Tibial nerve (tissue), 4 donors: ENCODE results near the gene CMIP.

ENCODE experiments used
- EP300 ChIP-seq, 2 donors: sonication (generic); formaldehyde crosslinking; IDR thresholded peaks; one replicate each; pipeline ENCODE4 v1.6.1; 2017; ENCODE audit warnings: antibody characterized with exemption in 2 of 2, mild to moderate bottlenecking in 1 of 2
- POLR2A ChIP-seq, 2 donors: fragments of 450-650 bp; IDR thresholded peaks; one replicate each; pipeline ENCODE4 v1.6.1; 2017; ENCODE audit warnings: antibody characterized with exemption in 2 of 2, mild to moderate bottlenecking in 2 of 2, moderate library complexity in 2 of 2
- TF ChIP-seq, protein P1 (sequence below), 5 experiments: fragments of 200-600 bp in 3 of 5; fragments of 450-650 bp in 2 of 5; sonication (generic) in 3 of 5; IDR thresholded peaks; one replicate each; pipeline ENCODE4 v1.5.1; 2016 to 2019; ENCODE audit warnings: antibody characterized with exemption in 5 of 5, mild to moderate bottlenecking in 3 of 5, moderate library complexity in 2 of 5

DNA sequence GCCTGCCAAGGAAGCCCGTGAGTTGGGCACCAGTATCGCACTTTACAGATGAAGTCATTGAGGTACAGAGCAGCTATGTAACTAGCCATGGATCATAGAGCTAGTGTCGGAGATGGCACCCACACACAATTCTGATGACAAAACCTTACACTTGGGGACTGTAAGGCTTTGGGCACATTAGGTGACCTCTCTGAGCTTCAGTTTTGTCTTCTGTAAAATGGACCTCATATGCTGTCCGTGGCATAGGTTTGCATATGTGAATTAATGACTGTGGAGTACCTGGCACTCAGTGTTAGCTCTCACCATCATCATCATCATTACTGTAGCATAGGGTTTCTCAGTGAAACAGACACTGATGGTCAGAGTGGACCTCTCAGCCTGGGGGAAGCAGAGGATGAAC, 50.3 kb downstream of the CMIP start:
- TF ChIP-seq EP300 (IDR thresholded peaks at IDR 0.05) (no peak), POLR2A (IDR thresholded peaks at IDR 0.05) (no peak)
- TF ChIP-seq, protein P1, sequence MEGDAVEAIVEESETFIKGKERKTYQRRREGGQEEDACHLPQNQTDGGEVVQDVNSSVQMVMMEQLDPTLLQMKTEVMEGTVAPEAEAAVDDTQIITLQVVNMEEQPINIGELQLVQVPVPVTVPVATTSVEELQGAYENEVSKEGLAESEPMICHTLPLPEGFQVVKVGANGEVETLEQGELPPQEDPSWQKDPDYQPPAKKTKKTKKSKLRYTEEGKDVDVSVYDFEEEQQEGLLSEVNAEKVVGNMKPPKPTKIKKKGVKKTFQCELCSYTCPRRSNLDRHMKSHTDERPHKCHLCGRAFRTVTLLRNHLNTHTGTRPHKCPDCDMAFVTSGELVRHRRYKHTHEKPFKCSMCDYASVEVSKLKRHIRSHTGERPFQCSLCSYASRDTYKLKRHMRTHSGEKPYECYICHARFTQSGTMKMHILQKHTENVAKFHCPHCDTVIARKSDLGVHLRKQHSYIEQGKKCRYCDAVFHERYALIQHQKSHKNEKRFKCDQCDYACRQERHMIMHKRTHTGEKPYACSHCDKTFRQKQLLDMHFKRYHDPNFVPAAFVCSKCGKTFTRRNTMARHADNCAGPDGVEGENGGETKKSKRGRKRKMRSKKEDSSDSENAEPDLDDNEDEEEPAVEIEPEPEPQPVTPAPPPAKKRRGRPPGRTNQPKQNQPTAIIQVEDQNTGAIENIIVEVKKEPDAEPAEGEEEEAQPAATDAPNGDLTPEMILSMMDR (IDR thresholded peaks at IDR 0.05), result no peak
